CD4-positive, alpha-beta memory T cell (primary cell): ENCODE measurements around the gene ZNF57. TPM values are rescaled to one million over a fixed set of nuclear protein-coding genes. Genes with fewer than 3 reads are reported as not detected.
A peak's percentile ranks its signal among the peaks of the same experiment; 100 is the strongest.
"Not testable (repeated sequence)": the region's sequence is repeated elsewhere in the genome, so short reads cannot be mapped to it uniquely, and the experiment has no call there.

Source experiments
- CTCF ChIA-PET: fragments of 350-600 bp; sonication (Branson Sonifier 250); formaldehyde crosslinking; loops from one replicate; lab custom pipeline; 2021; ENCODE audit warnings: inconsistent platforms; ENCODE audit not compliant: partially characterized antibody; lab: Charles Lee
- POLR2A ChIA-PET: fragments of 350-600 bp; sonication (Branson Sonifier 250); formaldehyde crosslinking; loops from one replicate; lab custom pipeline; 2021; ENCODE audit not compliant: partially characterized antibody; lab: Charles Lee
- DNase-seq, 5 donors: peaks; one replicate each; pipeline versions ENCODE4 v3.0.0 to v3.0.0-alpha.2; 2020 to 2022; ENCODE audit warnings: mixed read lengths in 1 of 5
- H3K27ac ChIP-seq: one replicate; pipeline ENCODE4 v1.7.0; 2013; ENCODE audit warnings: low read depth, low read length
- H3K27me3 ChIP-seq: 2 replicates; pipeline ENCODE4 v1.7.0; 2013; ENCODE audit warnings: mild to moderate bottlenecking, low read length, moderate library complexity; ENCODE audit not compliant: insufficient read depth
- H3K36me3 ChIP-seq: 2 replicates; pipeline ENCODE4 v1.7.0; 2013; ENCODE audit warnings: mild to moderate bottlenecking, low read length, moderate library complexity; ENCODE audit not compliant: insufficient read depth
- H3K4me1 ChIP-seq: 2 replicates; pipeline ENCODE4 v1.7.0; 2013; ENCODE audit warnings: mild to moderate bottlenecking, low read length, moderate library complexity; ENCODE audit not compliant: insufficient read depth
- H3K4me3 ChIP-seq, 2 donors: one replicate each; pipeline ENCODE4 v1.7.0; 2013; ENCODE audit warnings: low read length in 2 of 2, mild to moderate bottlenecking in 1 of 2
- H3K9me3 ChIP-seq, 2 donors: one replicate each; pipeline ENCODE4 v1.7.0; 2013; ENCODE audit warnings: low read length in 2 of 2, control low read depth in 1 of 2; ENCODE audit not compliant: control insufficient read depth in 1 of 2
- H3K27ac Mint-ChIP-seq, 7 donors: one replicate each; pipeline ENCODE4 v1.8.0; 2020 to 2021; ENCODE audit warnings: mixed read lengths in 7 of 7, mild to moderate bottlenecking in 6 of 7, inconsistent platforms in 3 of 7, moderate library complexity in 3 of 7
- H3K27me3 Mint-ChIP-seq, 2 donors: one replicate each; pipeline ENCODE4 v1.8.0; 2020 to 2021; ENCODE audit warnings: mixed read lengths in 2 of 2
- H3K36me3 Mint-ChIP-seq, 2 donors: one replicate each; pipeline ENCODE4 v1.8.0; 2020 to 2021; ENCODE audit warnings: mixed read lengths in 2 of 2, inconsistent platforms in 1 of 2, mild to moderate bottlenecking in 1 of 2
- H3K4me1 Mint-ChIP-seq, 4 donors: one replicate each; pipeline ENCODE4 v1.8.0; 2020 to 2021; ENCODE audit warnings: mixed read lengths in 4 of 4, mild to moderate bottlenecking in 1 of 4
- H3K4me3 Mint-ChIP-seq, 8 donors: one replicate each; pipeline ENCODE4 v1.8.0; 2020 to 2021; ENCODE audit warnings: mixed read lengths in 8 of 8, mild to moderate bottlenecking in 7 of 8, moderate library complexity in 6 of 8, inconsistent platforms in 3 of 8
- H3K9me3 Mint-ChIP-seq, 8 donors: one replicate each; pipeline ENCODE4 v1.8.0; 2020 to 2021; ENCODE audit warnings: mixed read lengths in 8 of 8, mild to moderate bottlenecking in 5 of 8, inconsistent platforms in 3 of 8, moderate library complexity in 1 of 8
- intact Hi-C: fragments of 100-400 bp; cut with micrococcal nuclease; formaldehyde crosslinking; loops from one replicate; pipeline ENCODE4 v1.15.1; 2023
- polyA plus RNA-seq, 2 donors: library from polyadenylated mRNA; unstranded; fragments of 300-500 nt; fragmentation: Illumina TruSeq; gene quantifications; one replicate each; pipeline ENCODE4 v1.2.3, GENCODE V29; 2021
- total RNA-seq, 2 experiments: library from RNA; stranded (reverse); gene quantifications; one replicate each; pipeline ENCODE4 v1.2.3, GENCODE V29; 2021

Gene ZNF57
- total and polyA plus RNA-seq, 4 experiments from 2014 or later = 2.1 to 4.7 (median 4.2) TPM

GRCh38 chr19:2896694-2897093, 4.0 kb upstream of the ZNF57 start:
- no peak overlapping the region for H3K27ac Mint-ChIP-seq
- H3K4me1 Mint-ChIP-seq = peaks cover 5 to 12% (median 9%) of the 10 kb centered on the region in 4 donors
- H3K36me3 Mint-ChIP-seq = peaks cover 0 to 4% of the 10 kb centered on the region in 2 donors
- ChIA-PET CTCF (no interaction called here), POLR2A (no interaction called here)
- no peaks in the 10 kb centered on the region for H3K27me3 ChIP-seq
- no peak for DNase-seq
- no peaks in the 10 kb centered on the region for H3K9me3 ChIP-seq
- peaks cover 0 to 2% of the 10 kb centered on the region in 2 donors for H3K27me3 Mint-ChIP-seq
- no peak overlapping the region for H3K27ac ChIP-seq
- no peak overlapping the region for H3K4me3 Mint-ChIP-seq
- H3K36me3 ChIP-seq = no peaks in the 10 kb centered on the region
- H3K9me3 Mint-ChIP-seq = peaks cover 0 to 22% (median 8%) of the 10 kb centered on the region in 8 donors
- H3K4me3 ChIP-seq = no peak overlapping the region
- intact Hi-C loops = no loop called here
- peaks cover 9% of the 10 kb centered on the region for H3K4me1 ChIP-seq

- no peak for DNase-seq
Measured at GRCh38 chr19:2902590-2903218, 2.0 kb downstream of the ZNF57 start.

GRCh38 chr19:2903326-2903725, 2.6 kb downstream of the ZNF57 start:
- H3K27me3 Mint-ChIP-seq, CTCF ChIA-PET, POLR2A ChIA-PET, H3K27ac ChIP-seq, H3K9me3 Mint-ChIP-seq, DNase-seq, H3K9me3 ChIP-seq, H3K4me3 ChIP-seq, intact Hi-C loops, H3K36me3 ChIP-seq, H3K36me3 Mint-ChIP-seq, H3K27me3 ChIP-seq, H3K27ac Mint-ChIP-seq: not testable (repeated sequence)
- peaks cover 15% of the 10 kb centered on the region for H3K4me1 ChIP-seq
- peak overlapping the region in 1 of 8 donors; percentile 21 for H3K4me3 Mint-ChIP-seq
- peaks cover 19 to 37% (median 25%) of the 10 kb centered on the region in 4 donors for H3K4me1 Mint-ChIP-seq

More at GRCh38 chr19:2902590-2903218, 2.0 kb downstream of the ZNF57 start:
- Mint-ChIP-seq H3K9me3 (peaks cover 0 to 4% (median under 1%) of the 10 kb centered on the region in 8 donors), H3K4me3 (peak overlapping the region in 6 of 8 donors; percentile 67 to 100 (median 94)), H3K27me3 (no peaks in the 10 kb centered on the region), H3K27ac (peak overlapping the region in 1 of 7 donors; percentile 35), H3K36me3 (peaks cover 4 to 5% of the 10 kb centered on the region in 2 donors), H3K4me1 (peaks cover 19 to 37% (median 24%) of the 10 kb centered on the region in 4 donors)
- Histone ChIP-seq H3K4me1 (peaks cover 15% of the 10 kb centered on the region), H3K36me3 (no peaks in the 10 kb centered on the region), H3K27me3 (no peaks in the 10 kb centered on the region), H3K27ac (no peak overlapping the region), H3K9me3 (no peaks in the 10 kb centered on the region), H3K4me3 (no peak overlapping the region)
- ChIA-PET CTCF (no interaction called here), POLR2A (no interaction called here)
- intact Hi-C loops = no loop called here

GRCh38 chr19:2905918-2906519, 5.3 kb downstream of the ZNF57 start:
- H3K27ac ChIP-seq = no peak overlapping the region
- H3K36me3 ChIP-seq = no peaks in the 10 kb centered on the region
- no peaks in the 10 kb centered on the region for H3K27me3 ChIP-seq
- intact Hi-C loops = no loop called here
- H3K4me3 ChIP-seq = no peak overlapping the region
- ChIA-PET POLR2A (no interaction called here), CTCF (no interaction called here)
- Mint-ChIP-seq H3K36me3 (peaks cover 0 to 9% of the 10 kb centered on the region in 2 donors), H3K9me3 (peaks cover 0 to 2% (median 0%) of the 10 kb centered on the region in 8 donors), H3K4me3 (no peak overlapping the region), H3K27ac (no peak overlapping the region), H3K27me3 (no peaks in the 10 kb centered on the region), H3K4me1 (peaks cover 19 to 37% (median 25%) of the 10 kb centered on the region in 4 donors)
- DNase-seq = no peak
- peaks cover 13% of the 10 kb centered on the region for H3K4me1 ChIP-seq
- no peaks in the 10 kb centered on the region for H3K9me3 ChIP-seq

- intact Hi-C loops = no loop called here
- POLR2A ChIA-PET = no interaction called here
Measured at GRCh38 chr19:2906631-2907195, 6.0 kb downstream of the ZNF57 start.

GRCh38 chr19:2912306-2912705, 11.6 kb downstream of the ZNF57 start:
- peaks cover 27 to 38% of the 10 kb centered on the region in 2 donors for H3K36me3 Mint-ChIP-seq
- POLR2A ChIA-PET = interaction anchor here (1.0 kb wide), 1 partner anchor 12 kb away, joined by 4 read pairs; the partner anchor contains the start of gene ZNF57
- H3K27ac ChIP-seq = no peak overlapping the region

More at GRCh38 chr19:2906631-2907195, 6.0 kb downstream of the ZNF57 start:
- Mint-ChIP-seq H3K27ac (no peak overlapping the region), H3K36me3 (peaks cover 1 to 9% of the 10 kb centered on the region in 2 donors), H3K4me1 (peaks cover 19 to 32% (median 24%) of the 10 kb centered on the region in 4 donors), H3K9me3 (peaks cover 0 to 2% (median 0%) of the 10 kb centered on the region in 8 donors), H3K4me3 (no peak overlapping the region), H3K27me3 (no peaks in the 10 kb centered on the region)
- Histone ChIP-seq H3K4me1 (peaks cover 6% of the 10 kb centered on the region), H3K27me3 (no peaks in the 10 kb centered on the region), H3K27ac (no peak overlapping the region), H3K4me3 (no peak overlapping the region), H3K36me3 (no peaks in the 10 kb centered on the region), H3K9me3 (no peaks in the 10 kb centered on the region)
- CTCF ChIA-PET = no interaction called here
- no peak for DNase-seq

More at GRCh38 chr19:2912306-2912705, 11.6 kb downstream of the ZNF57 start:
- H3K4me1 ChIP-seq = no peaks in the 10 kb centered on the region
- peaks cover 9 to 15% (median 13%) of the 10 kb centered on the region in 4 donors for H3K4me1 Mint-ChIP-seq
- CTCF ChIA-PET = interaction anchor here (1.5 kb wide), 1 partner anchor 264 kb away, joined by 3 read pairs; no protein-coding TSS in a partner anchor
- peaks cover 0 to 7% of the 10 kb centered on the region in 2 donors for H3K9me3 ChIP-seq
- no peak overlapping the region for H3K4me3 Mint-ChIP-seq
- DNase-seq = no peak
- H3K9me3 Mint-ChIP-seq = peaks cover 0 to 12% (median 7%) of the 10 kb centered on the region in 8 donors
- no peaks in the 10 kb centered on the region for H3K27me3 ChIP-seq
- no peak overlapping the region for H3K4me3 ChIP-seq
- no peak overlapping the region for H3K27ac Mint-ChIP-seq
- intact Hi-C loops = no loop called here
- H3K36me3 ChIP-seq = peaks cover 17% of the 10 kb centered on the region
- no peaks in the 10 kb centered on the region for H3K27me3 Mint-ChIP-seq
